Measurements from ENCODE around the gene ZNF480. TPM values are rescaled to one million over a fixed set of nuclear protein-coding genes. Genes with fewer than 3 reads are reported as not detected.

Gene ZNF480
- total and polyA plus RNA-seq, 2 of the 8 experiments (the other 6 are each of a cell fraction or from before 2014, with no cell fraction given): 3.4 to 32.9 TPM

DNA sequence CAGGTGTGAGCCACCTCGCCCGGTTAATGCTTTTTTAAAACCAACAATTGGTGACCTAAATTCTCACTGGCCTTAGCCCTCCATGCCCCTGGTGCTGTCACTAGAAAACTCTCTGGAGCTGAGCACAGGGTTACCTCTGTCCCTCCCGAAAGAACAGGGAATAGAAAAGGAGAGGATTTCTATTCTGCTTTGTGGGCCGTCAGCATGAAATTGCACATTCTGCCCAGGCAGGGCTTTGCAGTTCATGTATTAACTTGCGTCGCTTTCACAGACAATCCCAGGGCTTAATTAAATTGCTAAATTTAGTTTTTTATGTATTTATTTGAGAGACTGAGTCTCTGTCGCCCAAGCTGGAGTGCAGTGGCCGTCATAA lies 583 bp upstream of the ZNF480 start:
- no peak overlapping the region for H2BK12ac ChIP-seq (ENCODE audit: low read depth, low read length)
- TF ChIP-seq JUN (IDR thresholded peaks at IDR 0.05; ENCODE audit: low read depth, low read length): no peak
- TF ChIP-seq, protein P1, sequence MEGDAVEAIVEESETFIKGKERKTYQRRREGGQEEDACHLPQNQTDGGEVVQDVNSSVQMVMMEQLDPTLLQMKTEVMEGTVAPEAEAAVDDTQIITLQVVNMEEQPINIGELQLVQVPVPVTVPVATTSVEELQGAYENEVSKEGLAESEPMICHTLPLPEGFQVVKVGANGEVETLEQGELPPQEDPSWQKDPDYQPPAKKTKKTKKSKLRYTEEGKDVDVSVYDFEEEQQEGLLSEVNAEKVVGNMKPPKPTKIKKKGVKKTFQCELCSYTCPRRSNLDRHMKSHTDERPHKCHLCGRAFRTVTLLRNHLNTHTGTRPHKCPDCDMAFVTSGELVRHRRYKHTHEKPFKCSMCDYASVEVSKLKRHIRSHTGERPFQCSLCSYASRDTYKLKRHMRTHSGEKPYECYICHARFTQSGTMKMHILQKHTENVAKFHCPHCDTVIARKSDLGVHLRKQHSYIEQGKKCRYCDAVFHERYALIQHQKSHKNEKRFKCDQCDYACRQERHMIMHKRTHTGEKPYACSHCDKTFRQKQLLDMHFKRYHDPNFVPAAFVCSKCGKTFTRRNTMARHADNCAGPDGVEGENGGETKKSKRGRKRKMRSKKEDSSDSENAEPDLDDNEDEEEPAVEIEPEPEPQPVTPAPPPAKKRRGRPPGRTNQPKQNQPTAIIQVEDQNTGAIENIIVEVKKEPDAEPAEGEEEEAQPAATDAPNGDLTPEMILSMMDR (IDR thresholded peaks at IDR 0.05; ENCODE audit: control extremely low read depth in 1 of 3, insufficient read depth in 1 of 3, low read depth in 1 of 3, low read length in 3 of 3): no peak
- TF ChIP-seq SIRT6 (IDR thresholded peaks at IDR 0.05; ENCODE audit: low read length): no peak
- no peak for TF ChIP-seq KDM5A (IDR thresholded peaks at IDR 0.05; ENCODE audit: low read length)
- H3K4me3 ChIP-seq (ENCODE audit: extremely low read depth in 1 of 4, insufficient read depth in 2 of 4, low read depth in 3 of 4, low read length in 4 of 4): peak overlapping the region; percentile 57 to 96 (median 79); a peak in 7 of 8 replicates
- WGBS, 2 experiments (ENCODE audit: extremely low coverage in 1 of 2, insufficient coverage in 1 of 2, insufficient read length in 1 of 2, insufficient replicate concordance in 2 of 2, low coverage in 1 of 2, low lambda C conversion rate in 2 of 2, missing lambda C conversion rate in 1 of 2): 55% methylated on average over 8 of the region's 8 CpGs; no CpG with 5 or more reads in 1 of the 2 experiments
- H2BK120ac ChIP-seq (replicated peaks; ENCODE audit: low read depth, low read length): no peak overlapping the region
- H3K9me3 ChIP-seq (ENCODE audit: insufficient read depth in 2 of 2, low read depth in 1 of 2, low read length in 1 of 2): 0 out of 4 replicates have a peak, but pooled peaks cover 0 to 2% of the 10 kb centered on the region in 2 experiments
- H2BK5ac ChIP-seq (ENCODE audit: low read depth, low read length): no peak overlapping the region
- H3K23ac ChIP-seq (ENCODE audit: insufficient read length): no peak overlapping the region
- DNase-seq (ENCODE audit: low read depth in 1 of 2, low spot score in 2 of 2) (no peak), FAIRE-seq (no peak)
- ChIA-PET CTCF (ENCODE audit: partially characterized antibody) (interaction anchor here (1.2 kb wide), 1 partner anchor 18 kb away, joined by 3 read pairs; no protein-coding TSS in a partner anchor), POLR2A (ENCODE audit: partially characterized antibody) (interaction anchor here (1.1 to 1.6 kb wide), 3 partner anchors 16 to 157 kb away, joined by 3 to 4 read pairs (median 4); partner anchors contain the start of gene ZNF578)
- no peak overlapping the region for H3K18ac ChIP-seq (ENCODE audit: extremely low read depth, low read length)
- H3K9ac ChIP-seq (replicated peaks in 1 of 4; ENCODE audit: extremely low read depth in 1 of 4, low read depth in 3 of 4, low read length in 3 of 4): no peak overlapping the region
- no peak overlapping the region for H4K8ac ChIP-seq (ENCODE audit: extremely low read depth, insufficient read depth, low read length)
- H3K4me2 ChIP-seq (ENCODE audit: insufficient read depth in 1 of 2, low read depth in 2 of 2, low read length in 2 of 2): peak overlapping the region; percentile 67 to 97
- H3K27me3 ChIP-seq (replicated peaks in 1 of 4; ENCODE audit: control insufficient read depth in 3 of 4, extremely low read depth in 1 of 4, insufficient read depth in 3 of 4, low read length in 3 of 4): no peaks in the 10 kb centered on the region
- H3K79me1 ChIP-seq (ENCODE audit: low read depth, low read length): peaks cover 3% of the 10 kb centered on the region; the same call in 1 of the 2 replicates
- H3K56ac ChIP-seq (replicated peaks; ENCODE audit: insufficient read length, low read depth, low read length): no peak overlapping the region
- H2BK15ac ChIP-seq (ENCODE audit: low read length): no peak overlapping the region
- no peak overlapping the region for H4K91ac ChIP-seq (replicated peaks; ENCODE audit: insufficient read length, low read length)
- no peak overlapping the region for H3K14ac ChIP-seq (ENCODE audit: insufficient read length)
- 0 out of 2 replicates have a peak overlapping the region, but pooled peaks have one; percentile 57 for H2AFZ ChIP-seq (ENCODE audit: low read length)
- peaks cover 0 to 3% of the 10 kb centered on the region in 2 experiments for H4K20me1 ChIP-seq (replicated peaks in 1 of 2; ENCODE audit: control insufficient read depth in 1 of 2, insufficient read depth in 2 of 2, low read length in 2 of 2)
- no peak overlapping the region for H3K4ac ChIP-seq (replicated peaks; ENCODE audit: insufficient read length, low read depth, low read length)
- peaks cover 0 to 7% of the 10 kb centered on the region in 2 experiments; a peak in 2 of 4 replicates for H3K79me2 ChIP-seq (ENCODE audit: control insufficient read depth in 1 of 2, insufficient read depth in 2 of 2, low read length in 2 of 2)
- no peak overlapping the region for H2BK20ac ChIP-seq (ENCODE audit: low read length)
- H3K27ac ChIP-seq (ENCODE audit: low read depth, low read length): no peak overlapping the region
- no peaks in the 10 kb centered on the region; a peak in 2 of 7 replicates for H3K4me1 ChIP-seq (replicated peaks in 1 of 4; ENCODE audit: control insufficient read depth in 3 of 4, insufficient read depth in 4 of 4, low read length in 3 of 4)
- H3K36me3 ChIP-seq (ENCODE audit: control insufficient read depth in 2 of 4, insufficient read depth in 4 of 4, low read length in 3 of 4): peaks cover 3 to 27% (median 16%) of the 10 kb centered on the region in 4 experiments; a peak in 6 of 8 replicates
- no peak overlapping the region for H4K5ac ChIP-seq (ENCODE audit: insufficient read length, low read depth, low read length)
- H3K23me2 ChIP-seq (ENCODE audit: low read depth, low read length): peaks cover 9% of the 10 kb centered on the region; the same call in 1 of the 2 replicates
- H2AK5ac ChIP-seq (ENCODE audit: low read depth, low read length): no peak overlapping the region

All from H1 (cell line).